Globus pallidus (tissue), 1 donor: Measurements from ENCODE around the gene LIMS1.
A peak's percentile ranks its signal among the peaks of the same experiment; 100 is the strongest.
"Not testable (repeated sequence)": the region's sequence is repeated elsewhere in the genome, so short reads cannot be mapped to it uniquely, and the experiment has no call there.

Experiments used
- DNase-seq: peaks from one replicate; pipeline ENCODE4 v3.0.0-alpha.2; 2015; ENCODE audit warnings: low spot score

Gene LIMS1

DNA sequence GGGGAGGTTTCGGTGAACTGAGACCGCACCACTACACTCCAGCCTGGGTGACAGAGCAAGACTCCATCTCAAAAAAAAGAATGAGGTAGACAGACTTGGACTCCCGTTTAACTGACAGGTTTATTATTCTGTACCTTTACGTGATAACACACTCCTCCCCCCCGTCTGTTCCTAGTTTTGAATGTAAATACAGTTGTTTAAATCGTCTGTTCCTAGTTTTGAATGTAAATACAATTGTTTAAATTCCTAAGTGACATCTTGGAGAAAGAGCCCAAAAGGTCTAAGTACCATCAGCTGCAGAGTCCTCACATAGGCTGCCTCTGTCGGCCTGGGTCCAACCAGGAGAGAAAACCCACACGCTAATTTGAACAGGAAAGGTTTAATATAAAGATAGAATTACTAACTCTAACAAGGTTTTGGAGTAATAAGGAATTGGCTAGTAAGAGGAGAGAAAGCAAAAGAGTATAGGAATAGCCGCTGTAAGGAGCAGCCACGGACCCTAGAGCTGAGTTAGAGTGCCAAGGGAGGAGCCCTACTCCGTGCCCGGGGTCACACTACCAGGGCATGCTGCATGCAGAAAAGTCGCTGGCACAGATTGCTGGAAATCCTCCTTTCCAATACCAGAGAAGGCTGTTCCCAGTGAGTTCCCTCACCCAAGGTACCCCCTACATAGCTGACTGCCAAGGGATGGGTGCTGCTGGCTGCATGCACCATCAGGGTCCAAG lies 101.5 kb downstream of the LIMS1 start:
- DNase-seq, result no peak

- peak; percentile 57 for DNase-seq
Observed at GRCh38 chr2:108637304-108637669, 103.0 kb downstream of the LIMS1 start.

DNA sequence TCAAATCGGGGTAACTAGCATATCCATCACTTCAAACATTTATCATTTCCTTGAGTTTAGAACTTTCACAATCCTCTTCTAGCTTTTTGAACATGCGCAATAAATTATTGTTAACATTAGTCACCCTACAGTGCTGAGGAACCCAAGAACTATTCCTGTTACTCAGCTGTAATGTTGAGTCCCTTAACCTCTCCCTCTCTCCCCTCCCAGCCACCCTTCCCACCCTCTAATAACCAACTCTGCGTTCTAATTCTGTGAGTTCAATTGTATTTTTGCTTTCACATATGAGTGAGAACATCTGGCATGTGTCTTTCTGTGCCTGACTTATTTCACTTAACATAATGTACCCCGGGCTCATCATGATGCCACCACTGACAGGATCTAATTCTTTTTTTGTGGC lies 106.5 kb downstream of the LIMS1 start:
- DNase-seq, result no peak

DNA sequence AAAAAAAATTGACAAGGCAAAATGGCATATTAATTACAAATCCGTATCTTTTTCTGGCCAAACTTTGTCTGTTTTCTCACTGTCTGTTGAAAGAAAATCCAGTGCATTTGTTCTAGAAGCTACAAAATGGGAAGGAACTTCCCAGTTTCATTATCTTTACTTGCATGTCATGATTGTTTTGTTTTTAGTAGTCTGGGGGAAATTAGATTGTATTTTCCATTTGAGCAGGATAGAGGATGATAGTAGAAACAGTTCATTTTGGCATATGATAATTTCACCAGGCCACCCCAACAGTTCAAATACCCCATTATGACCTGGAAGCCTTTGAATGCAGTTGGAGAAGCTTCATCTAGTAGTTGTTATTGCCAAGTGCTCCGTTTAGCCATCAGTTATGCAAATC lies 107.5 kb downstream of the LIMS1 start:
- DNase-seq, result no peak

DNA sequence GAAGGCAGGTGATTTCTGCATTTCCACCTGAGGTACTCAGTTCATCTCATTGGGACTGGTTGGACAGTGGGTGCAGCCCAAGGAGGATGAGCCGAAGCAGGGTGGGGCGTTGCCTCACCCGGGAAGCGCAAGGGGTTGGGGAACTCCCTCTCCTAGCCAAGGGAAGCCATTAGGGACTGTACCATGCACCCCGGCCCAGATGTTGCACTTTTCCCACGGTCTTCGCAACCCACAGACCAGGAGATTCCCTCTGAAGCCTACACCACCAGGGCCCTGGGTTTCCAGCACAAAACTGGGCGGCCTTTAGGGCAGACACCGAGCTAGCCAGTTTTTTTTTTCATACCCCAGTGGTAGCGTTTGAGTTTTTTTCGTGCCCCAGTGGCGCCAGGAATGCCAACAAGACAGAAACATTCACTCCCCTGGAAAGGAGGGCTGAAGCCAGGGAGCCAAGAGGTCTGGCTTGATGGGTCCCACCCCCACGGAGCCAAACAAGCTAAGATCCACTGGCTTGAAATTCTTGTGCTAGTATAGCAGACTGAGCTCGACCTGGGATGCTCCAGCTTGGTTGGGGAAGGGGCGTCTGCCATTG lies 109.1 kb downstream of the LIMS1 start:
- no peak for DNase-seq

- DNase-seq, result not testable (repeated sequence)
Observed at GRCh38 chr2:108643862-108644261, 109.6 kb downstream of the LIMS1 start.

- DNase-seq, result not testable (repeated sequence)
Observed at GRCh38 chr2:108644446-108644845, 110.2 kb downstream of the LIMS1 start.

- DNase-seq, result not testable (repeated sequence)
Observed at GRCh38 chr2:108648796-108649195, 114.5 kb downstream of the LIMS1 start.

GRCh38 chr2:108650465-108650864 lies 116.2 kb downstream of the LIMS1 start:
- DNase-seq, result not testable (repeated sequence)

DNA sequence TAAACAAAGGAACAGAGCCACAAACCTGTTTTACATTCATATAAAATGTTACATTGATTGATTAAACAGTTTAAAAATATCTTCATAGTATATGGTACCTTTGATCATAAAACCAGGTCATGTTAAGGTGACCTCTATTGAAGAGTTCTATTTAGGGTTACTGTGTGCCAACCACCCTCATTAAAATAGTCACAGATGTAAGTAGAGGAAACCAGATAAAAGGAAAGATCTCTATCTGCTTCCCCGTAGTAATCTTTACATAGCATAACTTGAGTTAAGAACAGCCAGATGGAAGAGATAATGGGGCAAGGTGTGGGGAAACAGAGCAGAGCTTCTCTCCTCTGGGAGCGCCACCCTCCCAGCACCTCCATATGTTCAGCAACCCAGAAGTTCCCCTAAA lies 117.2 kb downstream of the LIMS1 start:
- DNase-seq, result not testable (repeated sequence)

DNA sequence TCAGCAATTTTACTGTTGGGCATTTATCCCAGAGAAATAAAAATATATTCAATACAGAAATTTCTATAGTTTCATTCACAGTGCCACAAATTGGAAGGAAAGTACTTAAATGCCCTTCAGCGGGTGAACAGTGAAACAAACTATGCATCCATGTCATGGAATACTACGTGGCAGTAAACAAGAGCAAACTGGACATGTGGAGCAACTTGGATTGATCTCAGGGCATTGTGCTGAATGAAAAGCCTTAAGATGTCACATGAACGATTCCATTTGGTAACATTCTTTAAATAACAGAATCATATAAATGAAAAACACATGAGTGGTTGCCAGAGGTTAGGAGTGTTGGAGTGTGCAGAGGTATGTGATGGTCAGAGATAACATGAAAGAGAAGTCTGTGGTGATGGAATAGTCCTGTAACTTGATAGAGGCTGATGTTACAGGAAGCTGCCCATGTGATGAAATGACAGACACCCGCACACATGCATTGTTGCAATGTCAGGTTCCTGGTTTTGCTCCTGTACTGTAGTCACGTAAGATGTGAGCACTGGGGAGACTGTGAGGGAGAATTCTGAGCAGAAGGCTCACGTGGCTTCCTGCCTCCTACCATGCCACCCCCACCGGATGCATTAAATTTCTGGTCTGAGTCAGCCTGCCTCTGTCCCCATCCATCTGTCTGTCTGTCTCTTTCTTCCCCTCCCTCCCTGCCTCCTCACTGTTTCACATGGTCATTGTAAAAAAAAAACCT lies 118.1 kb downstream of the LIMS1 start:
- DNase-seq, result not testable (repeated sequence)

DNA sequence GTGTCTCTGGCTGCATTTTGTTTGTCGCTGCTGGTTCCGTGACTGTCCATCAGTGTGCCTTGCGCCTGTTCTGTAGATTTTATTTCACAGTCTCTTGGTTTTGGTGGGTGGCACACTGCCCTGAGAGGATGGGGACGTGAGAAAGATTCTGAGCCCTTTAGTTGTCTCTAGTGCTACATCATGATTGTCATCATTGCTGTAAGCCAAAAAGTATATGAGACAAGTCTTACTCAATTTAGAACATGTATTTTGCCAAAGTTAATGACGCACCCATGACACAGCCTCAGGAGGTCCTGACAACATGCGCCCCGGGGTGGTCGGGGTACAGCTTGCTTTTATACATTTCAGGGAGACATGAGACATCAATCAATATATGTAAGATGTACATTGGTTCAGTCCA lies 119.2 kb downstream of the LIMS1 start:
- DNase-seq, result not testable (repeated sequence)

GRCh38 chr2:108653849-108654248 lies 119.6 kb downstream of the LIMS1 start:
- not testable (repeated sequence) for DNase-seq

DNA sequence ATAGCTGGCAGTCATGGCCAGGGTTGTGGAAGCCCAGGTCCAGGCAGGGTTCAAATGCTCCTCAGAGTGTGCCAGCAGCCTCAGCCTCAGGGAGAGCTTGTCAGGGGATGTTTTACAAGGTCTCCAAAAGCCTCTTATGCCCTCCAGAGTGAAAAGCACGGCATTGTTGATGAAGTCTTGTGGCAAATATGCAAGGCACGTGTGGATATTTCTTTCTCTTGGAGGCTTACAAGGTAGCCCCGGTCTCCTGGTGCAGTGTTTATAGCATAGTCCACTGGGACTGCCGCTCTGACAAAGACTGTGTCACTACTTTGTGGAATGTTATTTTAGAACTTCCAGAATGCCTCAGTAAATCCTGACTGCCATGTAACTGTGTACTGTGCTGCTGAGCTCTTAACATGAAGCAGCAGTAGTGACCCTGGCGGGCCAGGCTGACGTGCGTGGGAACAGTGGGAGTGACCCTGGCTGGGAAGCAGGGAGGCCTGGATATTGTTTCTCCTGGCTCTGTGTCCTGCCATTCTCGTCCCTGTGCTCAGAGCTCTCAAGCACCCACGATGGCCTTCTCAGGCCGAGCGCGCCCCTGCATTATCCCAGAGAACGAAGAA lies 120.4 kb downstream of the LIMS1 start:
- not testable (repeated sequence) for DNase-seq

GRCh38 chr2:108655270-108655669 lies 121.0 kb downstream of the LIMS1 start:
- not testable (repeated sequence) for DNase-seq

- DNase-seq, result not testable (repeated sequence)
Observed at GRCh38 chr2:108656282-108656681, 122.0 kb downstream of the LIMS1 start.

- not testable (repeated sequence) for DNase-seq
Observed at GRCh38 chr2:108657517-108657916, 123.2 kb downstream of the LIMS1 start.

DNA sequence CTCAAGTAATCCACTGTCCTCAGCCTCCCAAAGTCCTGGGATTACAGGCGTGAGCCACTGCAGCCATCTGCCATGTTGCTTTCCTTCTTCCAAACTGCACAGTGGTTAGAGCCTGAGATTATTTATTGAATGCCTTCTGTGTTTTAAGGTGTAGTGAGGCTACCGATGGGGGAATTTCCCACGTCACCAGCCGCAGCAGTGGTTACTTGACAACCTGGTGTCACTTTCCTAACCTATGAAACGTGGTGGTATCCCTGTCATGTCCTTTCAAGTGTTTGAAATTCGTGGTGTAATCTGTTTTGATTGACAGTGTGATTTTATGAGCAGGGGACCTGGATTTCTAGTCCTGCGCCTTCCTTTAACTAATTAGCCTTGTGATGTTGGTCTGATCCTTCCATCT lies 124.3 kb downstream of the LIMS1 start:
- DNase-seq, result not testable (repeated sequence)

GRCh38 chr2:108661493-108661892 lies 127.2 kb downstream of the LIMS1 start:
- DNase-seq, result not testable (repeated sequence)

- DNase-seq, result not testable (repeated sequence)
Observed at GRCh38 chr2:108662207-108662612, 127.9 kb downstream of the LIMS1 start.

DNA sequence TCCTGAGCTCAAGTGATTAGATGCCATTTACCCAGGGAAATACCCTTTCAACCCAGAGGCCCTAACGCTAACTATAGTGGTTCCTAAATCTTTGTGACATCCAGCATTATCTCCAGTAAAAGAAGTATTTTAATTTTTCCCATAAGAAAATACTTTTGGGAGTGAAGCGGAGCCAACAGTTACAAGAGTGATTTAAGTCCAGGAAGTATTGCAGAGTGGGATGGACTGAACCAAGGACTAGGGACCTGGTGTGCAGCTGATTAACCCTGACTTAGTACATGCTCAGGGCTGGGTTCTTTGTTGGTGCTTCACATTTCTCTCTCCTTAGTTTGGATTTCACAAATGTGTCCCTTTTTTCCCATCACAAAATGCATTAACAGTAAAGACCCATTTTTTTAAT lies 129.1 kb downstream of the LIMS1 start:
- not testable (repeated sequence) for DNase-seq

- DNase-seq, result not testable (repeated sequence)
Observed at GRCh38 chr2:108664089-108664488, 129.8 kb downstream of the LIMS1 start.
